Hepatocyte (in vitro differentiated cells): ENCODE data around the gene OR52E4.

Experiments used
- CTCF ChIP-seq: fragments of 200-600 bp; sonication (generic); IDR thresholded peaks from 2 replicates; pipeline ENCODE4 v1.5.1; 2016; ENCODE audit warnings: antibody characterized with exemption, mild to moderate bottlenecking; ENCODE audit not compliant: poor library complexity
- EZH2 ChIP-seq: fragments of 200-600 bp; sonication (generic); IDR thresholded peaks from 2 replicates; pipeline ENCODE4 v1.6.1; 2016; ENCODE audit warnings: antibody characterized with exemption, mild to moderate bottlenecking, borderline replicate concordance
- EZH2phosphoT487 ChIP-seq: fragments of 200-600 bp; sonication (generic); IDR thresholded peaks from one replicate; pipeline ENCODE4 v1.6.1; 2018; ENCODE audit warnings: antibody characterized with exemption, mild to moderate bottlenecking, low read depth, moderate library complexity; ENCODE audit not compliant: unreplicated experiment, severe bottlenecking

DNA sequence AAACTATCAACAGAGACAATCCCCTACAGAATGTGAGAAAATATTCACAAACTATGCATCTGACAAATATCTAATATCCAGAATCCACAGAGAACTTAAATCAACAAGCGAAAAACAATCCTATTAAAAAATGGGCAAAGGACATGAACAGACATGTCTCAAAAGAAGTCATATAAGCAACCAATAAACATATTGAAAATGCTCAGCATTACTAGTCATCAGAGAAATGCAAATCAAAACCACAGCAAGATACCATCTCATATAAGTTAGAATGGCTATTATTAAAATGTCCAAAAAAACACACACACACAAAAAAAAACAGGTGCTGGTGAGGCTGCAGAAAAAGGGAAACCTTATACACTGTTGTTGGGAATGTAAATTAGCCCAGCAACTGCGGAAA lies 14.6 kb upstream of the OR52E4 start:
- TF ChIP-seq CTCF: no peak
- TF ChIP-seq EZH2phosphoT487: no peak
- TF ChIP-seq EZH2: no peak
